Measurements from ENCODE around the gene ADCY4.

- no peak for TF ChIP-seq CTCF (IDR thresholded peaks at IDR 0.05; ENCODE audit: low read depth, low read length)
- TF ChIP-seq POLR2A (IDR thresholded peaks at IDR 0.05; ENCODE audit: extremely low read depth, insufficient read length): no peak
- no peak for TF ChIP-seq MYC (IDR thresholded peaks at IDR 0.05; ENCODE audit: low read depth, low read length)
Measured at GRCh38 chr14:24339284-24340151, 4.6 kb upstream of the ADCY4 start, which contains the start of gene RIPK3.
